Neural progenitor cell (in vitro differentiated cells): Measurements from ENCODE around the gene SPSB2. TPM values are rescaled to one million over a fixed set of nuclear protein-coding genes. Genes with fewer than 3 reads are reported as not detected.

Experiments used
- DNase-seq: peaks from one replicate; pipeline ENCODE4 v3.0.0-alpha.2; 2016; ENCODE audit warnings: low spot score
- H2AFZ ChIP-seq: fragments of 200-600 bp; sonication (generic); replicated peaks from 2 replicates; pipeline ENCODE4 v1.6.1; 2016; ENCODE audit warnings: antibody characterized with exemption
- H3F3A ChIP-seq: fragments of 200-600 bp; sonication (generic); 2 replicates; pipeline ENCODE4 v1.6.1; 2016; ENCODE audit warnings: antibody characterized with exemption, low read depth
- H3K27ac ChIP-seq: fragments of 200-600 bp; sonication (generic); 2 replicates; pipeline ENCODE4 v1.5.1; 2016; ENCODE audit warnings: mild to moderate bottlenecking
- H3K27me3 ChIP-seq: fragments of 200-600 bp; sonication (generic); 2 replicates; pipeline ENCODE4 v1.6.1; 2016; ENCODE audit warnings: mild to moderate bottlenecking, moderate library complexity
- H3K36me3 ChIP-seq: fragments of 200-600 bp; sonication (generic); 2 replicates; pipeline ENCODE4 v1.5.1; 2016
- H3K4me1 ChIP-seq: fragments of 200-600 bp; sonication (generic); 2 replicates; pipeline ENCODE4 v1.6.1; 2016; ENCODE audit warnings: mixed run types
- H3K4me2 ChIP-seq: fragments of 200-600 bp; sonication (generic); 2 replicates; pipeline ENCODE4 v1.6.1; 2016
- H3K4me3 ChIP-seq: fragments of 200-600 bp; sonication (generic); 2 replicates; pipeline ENCODE4 v1.5.1; 2016
- H3K79me2 ChIP-seq: fragments of 200-600 bp; sonication (generic); 2 replicates; pipeline ENCODE4 v1.6.1; 2016; ENCODE audit warnings: low read depth
- H3K9ac ChIP-seq: fragments of 200-600 bp; sonication (generic); 2 replicates; pipeline ENCODE4 v1.6.1; 2016
- H3K9me3 ChIP-seq: fragments of 200-600 bp; sonication (generic); 2 replicates; pipeline ENCODE4 v1.5.1; 2016; ENCODE audit warnings: low read depth
- H4K20me1 ChIP-seq: fragments of 200-600 bp; sonication (generic); 2 replicates; pipeline ENCODE4 v1.6.1; 2016; ENCODE audit warnings: low read depth
- H3K27ac Mint-ChIP-seq: 3 replicates; pipeline ENCODE4 v1.8.0; 2021; ENCODE audit warnings: mixed read lengths
- H3K27me3 Mint-ChIP-seq: 2 replicates; pipeline ENCODE4 v1.8.0; 2022; ENCODE audit warnings: low read depth, mild to moderate bottlenecking, inconsistent platforms, moderate library complexity, mixed read lengths; ENCODE audit not compliant: insufficient read depth
- H3K36me3 Mint-ChIP-seq: 3 replicates; pipeline ENCODE4 v1.8.0; 2021; ENCODE audit warnings: mixed read lengths
- H3K4me1 Mint-ChIP-seq: 3 replicates; pipeline ENCODE4 v1.8.0; 2021; ENCODE audit warnings: mixed read lengths
- H3K4me3 Mint-ChIP-seq: 3 replicates; pipeline ENCODE4 v1.8.0; 2021; ENCODE audit warnings: mild to moderate bottlenecking, moderate library complexity, mixed read lengths
- H3K9me3 Mint-ChIP-seq: 3 replicates; pipeline ENCODE4 v1.8.0; 2020; ENCODE audit warnings: mixed read lengths
- CTCF ChIP-seq: fragments of 200-600 bp; sonication (generic); IDR thresholded peaks from 2 replicates; pipeline ENCODE4 v1.5.1; 2017; ENCODE audit warnings: antibody characterized with exemption, mild to moderate bottlenecking
- EZH2 ChIP-seq: fragments of 200-600 bp; sonication (generic); IDR thresholded peaks from 2 replicates; pipeline ENCODE4 v1.6.1; 2017; ENCODE audit warnings: antibody characterized with exemption, mild to moderate bottlenecking, moderate library complexity
- EZH2phosphoT487 ChIP-seq: fragments of 200-600 bp; sonication (generic); IDR thresholded peaks from 2 replicates; pipeline ENCODE4 v1.6.1; 2017; ENCODE audit warnings: antibody characterized with exemption
- total RNA-seq: library from RNA; depleted of rRNA; stranded (reverse); fragments of >200 nt; gene quantifications from 2 replicates; pipeline ENCODE4 v1.2.3, GENCODE V29; 2015; ENCODE audit warnings: low replicate concordance

The SPSB2 gene
- total RNA-seq, 1 donor from 2014 or later, result 0.65 TPM

GRCh38 chr12:6823182-6824084, 49.7 kb downstream of the SPSB2 start:
- Mint-ChIP-seq H3K36me3 (peaks cover 12% of the 10 kb centered on the region), H3K27ac (peak overlapping the region; percentile 35), H3K4me1 (peaks cover 80% of the 10 kb centered on the region), H3K27me3 (peaks cover 13% of the 10 kb centered on the region), H3K9me3 (no peaks in the 10 kb centered on the region), H3K4me3 (peak overlapping the region; percentile 89)
- H3K9ac ChIP-seq, result no peak overlapping the region
- peaks cover 69% of the 10 kb centered on the region for H3F3A ChIP-seq
- H3K4me2 ChIP-seq, result peak overlapping the region; percentile 89
- no peaks in the 10 kb centered on the region for H3K36me3 ChIP-seq
- H4K20me1 ChIP-seq, result no peaks in the 10 kb centered on the region
- H3K27ac ChIP-seq, result no peak overlapping the region
- no peak overlapping the region for H2AFZ ChIP-seq
- TF ChIP-seq CTCF, result no peak
- TF ChIP-seq EZH2, result no peak
- no peak for TF ChIP-seq EZH2phosphoT487
- no peaks in the 10 kb centered on the region for H3K27me3 ChIP-seq
- no peak for DNase-seq
- peaks cover 57% of the 10 kb centered on the region for H3K4me1 ChIP-seq
- H3K79me2 ChIP-seq, result peaks cover 6% of the 10 kb centered on the region
- H3K4me3 ChIP-seq, result no peak overlapping the region
- no peaks in the 10 kb centered on the region for H3K9me3 ChIP-seq

GRCh38 chr12:6822426-6823135, 50.5 kb downstream of the SPSB2 start:
- no peak for DNase-seq
- peaks cover 12% of the 10 kb centered on the region for H3K36me3 Mint-ChIP-seq
- H3K27me3 ChIP-seq, result no peaks in the 10 kb centered on the region
- peak overlapping the region; percentile 52 for H3K4me3 ChIP-seq
- H3K27ac Mint-ChIP-seq, result peak overlapping the region; percentile 89
- H3K27me3 Mint-ChIP-seq, result peaks cover 15% of the 10 kb centered on the region
- H3K4me3 Mint-ChIP-seq, result peak overlapping the region; percentile 89
- no peaks in the 10 kb centered on the region for H4K20me1 ChIP-seq
- peak overlapping the region; percentile 89 for H3K4me2 ChIP-seq
- no peaks in the 10 kb centered on the region for H3K9me3 ChIP-seq
- peaks cover 85% of the 10 kb centered on the region for H3K4me1 Mint-ChIP-seq
- no peaks in the 10 kb centered on the region for H3K36me3 ChIP-seq
- no peak overlapping the region for H3K9ac ChIP-seq
- no peaks in the 10 kb centered on the region for H3K79me2 ChIP-seq
- no peak overlapping the region for H3K27ac ChIP-seq
- H3K9me3 Mint-ChIP-seq, result no peaks in the 10 kb centered on the region
- peaks cover 69% of the 10 kb centered on the region for H3F3A ChIP-seq
- TF ChIP-seq EZH2 (no peak), CTCF (no peak)
- no peak overlapping the region for H2AFZ ChIP-seq
- peaks cover 64% of the 10 kb centered on the region for H3K4me1 ChIP-seq

- TF ChIP-seq EZH2, result no peak
- no peak for TF ChIP-seq EZH2phosphoT487
- TF ChIP-seq CTCF, result no peak
- Histone ChIP-seq H4K20me1 (no peaks in the 10 kb centered on the region), H3K4me1 (peaks cover 58% of the 10 kb centered on the region), H3K9me3 (no peaks in the 10 kb centered on the region), H3K27ac (peak within 1 kb of the TSS; percentile 41), H3K9ac (peak within 1 kb of the TSS; percentile 19), H3K4me2 (peak within 1 kb of the TSS; percentile 89), H2AFZ (no peak within 1 kb of the TSS), H3F3A (peaks cover 66% of the 10 kb centered on the region), H3K36me3 (no peaks in the 10 kb centered on the region), H3K27me3 (no peaks in the 10 kb centered on the region), H3K79me2 (no peaks in the 10 kb centered on the region), H3K4me3 (peak within 1 kb of the TSS; percentile 52)
- no peaks in the 10 kb centered on the region for H3K9me3 Mint-ChIP-seq
- H3K36me3 Mint-ChIP-seq, result peaks cover 12% of the 10 kb centered on the region
- H3K4me1 Mint-ChIP-seq, result peaks cover 81% of the 10 kb centered on the region
- H3K27ac Mint-ChIP-seq, result peak within 1 kb of the TSS; percentile 99
- H3K4me3 Mint-ChIP-seq, result peak within 1 kb of the TSS; percentile 89
- peaks cover 15% of the 10 kb centered on the region for H3K27me3 Mint-ChIP-seq
- DNase-seq, result peak; percentile 92
Measured at GRCh38 chr12:6821591-6822425, 51.3 kb downstream of the SPSB2 start, which contains the start of gene GPR162. Gene GPR162 (plus strand): TSS chr12:6821821. CDS start chr12:6823899, 2,078 bp downstream.

Other genes starting within 250 kb of the SPSB2 start
- gene LPAR5, start 237.3 kb downstream of the SPSB2 start, total RNA-seq, result 0.04 and 0.22 TPM in 2 replicates
- 2.7 and 3.8 TPM in 2 replicates for gene ACRBP, start 225.9 kb downstream of the SPSB2 start, total RNA-seq
- gene ING4, start 210.2 kb downstream of the SPSB2 start, total RNA-seq, result 101 and 135 TPM in 2 replicates
- 38.0 and 52.0 TPM in 2 replicates for gene ZNF384, start 183.9 kb downstream of the SPSB2 start, total RNA-seq
- gene PIANP, start 172.5 kb downstream of the SPSB2 start, total RNA-seq, result 0.32 and 1.7 TPM in 2 replicates
- 24.5 and 41.8 TPM in 2 replicates for gene COPS7A, start 149.3 kb downstream of the SPSB2 start, total RNA-seq
- 120 and 164 TPM in 2 replicates for gene MLF2, start 120.2 kb downstream of the SPSB2 start, total RNA-seq
- gene PTMS, start 106.9 kb downstream of the SPSB2 start, total RNA-seq, result 134 and 608 TPM in 2 replicates
- 0.45 and 2.9 TPM in 2 replicates for gene LAG3, start 100.8 kb downstream of the SPSB2 start, total RNA-seq
- 2.0 and 2.5 TPM in 2 replicates for gene CD4, start 83.8 kb downstream of the SPSB2 start, total RNA-seq
- 10.0 and 27.6 TPM in 2 replicates for gene GPR162, start 51.5 kb downstream of the SPSB2 start, total RNA-seq
- 14.1 and 52.6 TPM in 2 replicates for gene P3H3, start 44.9 kb downstream of the SPSB2 start, total RNA-seq
- gene GNB3, start 32.4 kb downstream of the SPSB2 start, total RNA-seq, result 2.7 and 7.6 TPM in 2 replicates
- 62.1 and 73.5 TPM in 2 replicates for gene CDCA3, start 22.0 kb downstream of the SPSB2 start, total RNA-seq
- gene USP5, start 21.2 kb downstream of the SPSB2 start, total RNA-seq, result 60.9 and 101 TPM in 2 replicates
- gene TPI1, start 5.8 kb downstream of the SPSB2 start, total RNA-seq, result 1,038 and 1,695 TPM in 2 replicates
- gene LRRC23, start 31.5 kb upstream of the SPSB2 start, total RNA-seq, result 4.1 and 5.2 TPM in 2 replicates
- gene ENO2, start 41.3 kb upstream of the SPSB2 start, total RNA-seq, result 82.2 and 136 TPM in 2 replicates
- gene ATN1, start 54.7 kb upstream of the SPSB2 start, total RNA-seq, result 8.9 and 28.7 TPM in 2 replicates
- not detected in 2 replicates for gene RNU7-1, start 70.5 kb upstream of the SPSB2 start, total RNA-seq
- gene C12orf57, start 70.7 kb upstream of the SPSB2 start, total RNA-seq, result 314 and 399 TPM in 2 replicates
- gene PTPN6, start 78.1 kb upstream of the SPSB2 start, total RNA-seq, result 4.4 and 6.0 TPM in 2 replicates
- gene PHB2, start 97.4 kb upstream of the SPSB2 start, total RNA-seq, result 214 and 291 TPM in 2 replicates
- gene EMG1, start 97.6 kb upstream of the SPSB2 start, total RNA-seq, result 27.3 and 32.0 TPM in 2 replicates
- gene LPCAT3, start 145.2 kb upstream of the SPSB2 start, total RNA-seq, result 18.1 and 32.6 TPM in 2 replicates
- gene C1S, start 187.4 kb upstream of the SPSB2 start, total RNA-seq, result 0.56 and 2.1 TPM in 2 replicates
- 3.3 and 8.8 TPM in 2 replicates for gene C1R, start 219.1 kb upstream of the SPSB2 start, total RNA-seq
- 18.3 and 32.2 TPM in 2 replicates for gene C1RL, start 235.9 kb upstream of the SPSB2 start, total RNA-seq